Fibroblast of lung (primary cell): ENCODE data around the gene TLR2.

Experiments
- EZH2 ChIP-seq: IDR thresholded peaks from 2 replicates; pipeline ENCODE4 v1.5.1; 2012; ENCODE audit warnings: low read length, control low read depth, mild to moderate bottlenecking; ENCODE audit errors: missing control alignments
- TF ChIP-seq, protein P1 (sequence below), 2 donors: IDR thresholded peaks in 1 of 2; conservative IDR thresholded peaks in 1 of 2; 1 replicate in 1 of 2; 2 replicates in 1 of 2; pipeline ENCODE4 v1.5.1; 2011 to 2012; ENCODE audit warnings: low read length in 2 of 2, control low read depth in 1 of 2, inconsistent platforms in 1 of 2, low read depth in 1 of 2, mild to moderate bottlenecking in 1 of 2

DNA sequence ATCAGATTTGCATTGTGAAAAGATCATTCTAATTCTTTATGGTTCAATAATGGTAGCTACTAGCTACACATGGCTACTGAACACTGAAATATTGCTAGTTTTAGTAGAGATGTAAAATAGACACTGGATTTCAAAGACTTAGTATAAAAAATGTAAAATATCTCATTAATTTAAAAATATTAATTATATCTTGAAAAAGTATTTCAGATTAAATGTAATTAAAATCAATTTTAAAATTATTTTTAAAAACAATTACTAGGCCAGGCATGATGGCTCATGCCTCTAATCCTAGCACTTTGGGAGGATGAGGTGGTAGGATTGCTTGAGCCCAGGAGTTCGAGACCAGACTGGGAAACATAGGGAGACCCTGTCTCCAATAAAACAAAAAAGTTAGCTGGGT, 20.4 kb upstream of the TLR2 start:
- TF ChIP-seq, protein P1, sequence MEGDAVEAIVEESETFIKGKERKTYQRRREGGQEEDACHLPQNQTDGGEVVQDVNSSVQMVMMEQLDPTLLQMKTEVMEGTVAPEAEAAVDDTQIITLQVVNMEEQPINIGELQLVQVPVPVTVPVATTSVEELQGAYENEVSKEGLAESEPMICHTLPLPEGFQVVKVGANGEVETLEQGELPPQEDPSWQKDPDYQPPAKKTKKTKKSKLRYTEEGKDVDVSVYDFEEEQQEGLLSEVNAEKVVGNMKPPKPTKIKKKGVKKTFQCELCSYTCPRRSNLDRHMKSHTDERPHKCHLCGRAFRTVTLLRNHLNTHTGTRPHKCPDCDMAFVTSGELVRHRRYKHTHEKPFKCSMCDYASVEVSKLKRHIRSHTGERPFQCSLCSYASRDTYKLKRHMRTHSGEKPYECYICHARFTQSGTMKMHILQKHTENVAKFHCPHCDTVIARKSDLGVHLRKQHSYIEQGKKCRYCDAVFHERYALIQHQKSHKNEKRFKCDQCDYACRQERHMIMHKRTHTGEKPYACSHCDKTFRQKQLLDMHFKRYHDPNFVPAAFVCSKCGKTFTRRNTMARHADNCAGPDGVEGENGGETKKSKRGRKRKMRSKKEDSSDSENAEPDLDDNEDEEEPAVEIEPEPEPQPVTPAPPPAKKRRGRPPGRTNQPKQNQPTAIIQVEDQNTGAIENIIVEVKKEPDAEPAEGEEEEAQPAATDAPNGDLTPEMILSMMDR (conservative IDR thresholded peaks at IDR 0.05 in 1 of 2, IDR thresholded peaks at IDR 0.05 in 1 of 2; ENCODE audit: low read depth in 1 of 2, low read length in 2 of 2), result no peak
- TF ChIP-seq EZH2, result no peak
